Suprapubic skin (tissue), 4 donors: ENCODE measurements around the gene ZBTB45. TPM values are rescaled to one million over a fixed set of nuclear protein-coding genes. Genes with fewer than 3 reads are reported as not detected.

Experiments used
- DNase-seq, 2 donors: peaks; one replicate each; pipeline ENCODE4 v3.0.0-alpha.2; 2019; ENCODE audit warnings: low spot score in 2 of 2
- H3K27ac ChIP-seq: fragments of 200-600 bp; sonication (generic); one replicate; pipeline ENCODE4 v1.5.1; 2019
- H3K27me3 ChIP-seq: fragments of 200-600 bp; sonication (generic); one replicate; pipeline ENCODE4 v1.5.1; 2019
- H3K36me3 ChIP-seq: fragments of 200-600 bp; sonication (generic); one replicate; pipeline ENCODE4 v1.5.1; 2019
- H3K4me1 ChIP-seq: fragments of 200-600 bp; sonication (generic); one replicate; pipeline ENCODE4 v1.5.1; 2019
- H3K4me3 ChIP-seq: fragments of 200-600 bp; sonication (generic); one replicate; pipeline ENCODE4 v1.5.1; 2019; ENCODE audit warnings: mild to moderate bottlenecking
- H3K9me3 ChIP-seq: fragments of 200-600 bp; sonication (generic); one replicate; pipeline ENCODE4 v1.5.1; 2019
- EP300 ChIP-seq: sonication (generic); formaldehyde crosslinking; IDR thresholded peaks from one replicate; pipeline ENCODE4 v1.6.1; 2017; ENCODE audit warnings: antibody characterized with exemption
- POLR2A ChIP-seq, 2 donors: fragments of 450-650 bp; IDR thresholded peaks; one replicate each; pipeline ENCODE4 v1.6.1; 2017; ENCODE audit warnings: antibody characterized with exemption in 2 of 2, mild to moderate bottlenecking in 2 of 2, moderate library complexity in 2 of 2
- POLR2AphosphoS5 ChIP-seq, 3 donors: sonication (generic); formaldehyde crosslinking; IDR thresholded peaks; one replicate each; pipeline ENCODE4 v1.6.1; 2017; ENCODE audit warnings: antibody characterized with exemption in 3 of 3
- WGBS: methylation state at CpG from one replicate; pipeline ENCODE4 v1.1.5; 2018; 5-methylcytosine and 5-hydroxymethylcytosine counted together
- total RNA-seq, 4 donors: library from RNA; depleted of rRNA; stranded (reverse); fragments of >200 nt; gene quantifications; one replicate each; pipeline ENCODE4 v1.1.0, GENCODE V29; 2016
- TF ChIP-seq, protein P1 (sequence below), 2 donors: fragments of 200-600 bp in 1 of 2; fragments of 450-650 bp in 1 of 2; sonication (generic) in 1 of 2; IDR thresholded peaks; one replicate each; pipeline ENCODE4 v1.5.1; 2016 to 2019; ENCODE audit warnings: antibody characterized with exemption in 2 of 2, mild to moderate bottlenecking in 1 of 2, moderate library complexity in 1 of 2

The ZBTB45 gene
- total RNA-seq, 4 donors from 2014 or later, result 6.7 to 20.7 (median 15.8) TPM

DNA sequence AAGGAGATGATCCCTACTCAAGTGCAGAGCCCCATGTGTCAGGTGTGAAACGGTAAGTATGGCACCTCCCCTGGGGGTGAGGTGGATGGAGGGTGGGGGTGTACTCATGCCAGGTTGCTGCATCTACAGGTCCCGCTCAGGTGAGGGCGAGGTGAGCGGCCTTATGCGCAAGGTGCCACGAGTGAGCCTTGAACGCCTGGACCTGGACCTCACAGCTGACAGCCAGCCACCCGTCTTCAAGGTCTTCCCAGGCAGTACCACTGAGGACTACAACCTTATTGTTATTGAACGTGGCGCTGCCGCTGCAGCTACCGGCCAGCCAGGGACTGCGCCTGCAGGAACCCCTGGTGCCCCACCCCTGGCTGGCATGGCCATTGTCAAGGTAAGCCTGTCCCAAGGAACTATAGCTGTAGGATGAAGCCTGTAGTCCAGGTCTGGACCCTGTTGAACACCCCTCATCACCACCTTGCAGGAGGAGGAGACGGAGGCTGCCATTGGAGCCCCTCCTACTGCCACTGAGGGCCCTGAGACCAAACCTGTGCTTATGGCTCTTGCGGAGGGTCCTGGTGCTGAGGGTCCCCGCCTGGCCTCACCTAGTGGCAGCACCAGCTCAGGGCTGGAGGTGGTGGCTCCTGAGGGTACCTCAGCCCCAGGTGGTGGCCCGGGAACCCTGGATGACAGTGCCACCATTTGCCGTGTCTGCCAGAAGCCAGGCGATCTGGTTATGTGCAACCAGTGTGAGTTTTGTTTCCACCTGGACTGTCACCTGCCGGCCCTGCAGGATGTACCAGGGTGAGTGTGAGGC is 29.5 kb upstream of the ZBTB45 start:
- Histone ChIP-seq H3K4me3 (no peak overlapping the region), H3K36me3 (peaks cover 59% of the 10 kb centered on the region), H3K9me3 (no peaks in the 10 kb centered on the region), H3K27me3 (no peaks in the 10 kb centered on the region), H3K4me1 (peaks cover 35% of the 10 kb centered on the region), H3K27ac (no peak overlapping the region)
- DNase-seq, result peak in 1 of 2 donors; percentile 59
- WGBS, result 86% methylated on average over 16 of the region's 20 CpGs
- TF ChIP-seq POLR2AphosphoS5 (IDR thresholded peaks at IDR 0.05) (no peak), POLR2A (IDR thresholded peaks at IDR 0.05) (no peak), EP300 (no peak)
- TF ChIP-seq, protein P1, sequence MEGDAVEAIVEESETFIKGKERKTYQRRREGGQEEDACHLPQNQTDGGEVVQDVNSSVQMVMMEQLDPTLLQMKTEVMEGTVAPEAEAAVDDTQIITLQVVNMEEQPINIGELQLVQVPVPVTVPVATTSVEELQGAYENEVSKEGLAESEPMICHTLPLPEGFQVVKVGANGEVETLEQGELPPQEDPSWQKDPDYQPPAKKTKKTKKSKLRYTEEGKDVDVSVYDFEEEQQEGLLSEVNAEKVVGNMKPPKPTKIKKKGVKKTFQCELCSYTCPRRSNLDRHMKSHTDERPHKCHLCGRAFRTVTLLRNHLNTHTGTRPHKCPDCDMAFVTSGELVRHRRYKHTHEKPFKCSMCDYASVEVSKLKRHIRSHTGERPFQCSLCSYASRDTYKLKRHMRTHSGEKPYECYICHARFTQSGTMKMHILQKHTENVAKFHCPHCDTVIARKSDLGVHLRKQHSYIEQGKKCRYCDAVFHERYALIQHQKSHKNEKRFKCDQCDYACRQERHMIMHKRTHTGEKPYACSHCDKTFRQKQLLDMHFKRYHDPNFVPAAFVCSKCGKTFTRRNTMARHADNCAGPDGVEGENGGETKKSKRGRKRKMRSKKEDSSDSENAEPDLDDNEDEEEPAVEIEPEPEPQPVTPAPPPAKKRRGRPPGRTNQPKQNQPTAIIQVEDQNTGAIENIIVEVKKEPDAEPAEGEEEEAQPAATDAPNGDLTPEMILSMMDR (IDR thresholded peaks at IDR 0.05), result no peak

DNA sequence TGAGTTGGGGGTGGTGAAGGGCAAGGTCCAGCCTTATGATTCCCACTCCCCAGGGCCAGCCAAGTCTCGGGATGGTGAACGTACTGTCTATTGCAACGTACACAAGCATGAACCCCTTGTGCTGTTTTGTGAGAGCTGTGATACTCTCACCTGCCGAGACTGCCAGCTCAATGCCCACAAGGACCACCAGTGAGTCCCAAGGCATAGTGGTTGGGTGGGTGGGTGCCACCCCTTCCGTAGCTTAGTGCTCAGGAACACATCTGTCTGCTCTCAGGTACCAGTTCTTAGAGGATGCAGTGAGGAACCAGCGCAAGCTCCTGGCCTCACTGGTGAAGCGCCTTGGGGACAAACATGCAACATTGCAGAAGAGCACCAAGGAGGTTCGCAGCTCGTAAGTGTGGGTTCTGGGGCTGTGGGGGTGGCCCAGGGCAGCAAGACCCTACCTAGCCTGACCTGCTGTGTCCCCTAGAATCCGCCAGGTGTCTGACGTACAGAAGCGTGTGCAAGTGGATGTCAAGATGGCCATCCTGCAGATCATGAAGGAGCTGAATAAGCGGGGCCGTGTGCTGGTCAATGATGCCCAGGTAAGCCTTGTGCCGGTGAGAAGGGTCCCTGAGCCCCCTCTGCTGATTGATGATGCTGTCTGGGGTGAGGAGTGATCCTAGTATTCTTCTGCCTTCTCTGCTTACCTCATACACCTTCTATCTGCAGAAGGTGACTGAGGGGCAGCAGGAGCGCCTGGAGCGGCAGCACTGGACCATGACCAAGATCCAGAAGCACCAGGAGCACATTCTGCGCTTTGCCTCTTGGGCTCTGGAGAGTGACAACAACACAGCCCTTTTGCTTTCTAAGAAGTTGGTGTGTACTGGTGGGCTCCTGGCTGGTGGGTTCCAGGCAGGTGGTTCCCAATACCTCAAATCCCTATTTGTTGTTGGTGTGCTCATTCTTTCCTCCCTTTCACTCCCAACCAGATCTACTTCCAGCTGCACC is 28.0 kb upstream of the ZBTB45 start:
- no peak overlapping the region for H3K27ac ChIP-seq
- H3K27me3 ChIP-seq, result no peaks in the 10 kb centered on the region
- H3K4me1 ChIP-seq, result peaks cover 35% of the 10 kb centered on the region
- peak in 1 of 2 donors; percentile 49 for DNase-seq
- TF ChIP-seq, protein P1 (IDR thresholded peaks at IDR 0.05), result no peak
- TF ChIP-seq POLR2AphosphoS5 (IDR thresholded peaks at IDR 0.05), result no peak
- no peak for TF ChIP-seq EP300
- peaks cover 57% of the 10 kb centered on the region for H3K36me3 ChIP-seq
- 89% methylated on average over 9 of the region's 18 CpGs for WGBS
- no peak overlapping the region for H3K4me3 ChIP-seq
- no peaks in the 10 kb centered on the region for H3K9me3 ChIP-seq

DNA sequence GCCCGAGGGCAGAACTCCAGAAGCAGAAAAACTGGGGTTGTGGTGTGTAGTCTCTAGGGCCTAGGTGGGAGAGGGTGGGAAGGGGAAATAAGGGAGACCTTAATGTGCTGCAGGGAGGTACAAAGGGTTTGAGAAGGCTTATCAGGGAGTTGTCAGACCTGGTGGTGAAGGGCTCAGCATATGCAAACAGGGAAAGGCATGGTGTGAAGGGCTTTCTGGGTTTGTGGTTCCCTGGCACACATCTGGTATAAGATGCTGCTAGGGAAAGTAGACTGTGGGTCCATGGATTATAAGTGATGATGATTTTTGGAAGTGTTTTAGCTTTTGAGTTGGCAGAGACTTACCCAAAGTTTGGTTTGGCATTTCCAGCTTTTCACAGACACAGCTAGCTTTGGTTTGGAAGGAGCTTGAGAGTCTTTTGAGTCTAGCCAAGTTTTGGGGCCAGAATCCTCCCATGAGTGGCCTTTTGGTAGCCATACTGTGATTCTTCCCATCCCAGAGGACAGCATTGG is 26.5 kb upstream of the ZBTB45 start:
- whole genome bisulfite sequencing, result 30% methylated on average over 1 of the region's 1 CpG
- Histone ChIP-seq H3K9me3 (no peaks in the 10 kb centered on the region), H3K4me3 (peak overlapping the region; percentile 97), H3K4me1 (peaks cover 35% of the 10 kb centered on the region), H3K36me3 (peaks cover 41% of the 10 kb centered on the region), H3K27me3 (no peaks in the 10 kb centered on the region), H3K27ac (no peak overlapping the region)
- DNase-seq, result no peak
- TF ChIP-seq, protein P1 (IDR thresholded peaks at IDR 0.05), result no peak
- TF ChIP-seq POLR2A (IDR thresholded peaks at IDR 0.05) (no peak), POLR2AphosphoS5 (IDR thresholded peaks at IDR 0.05) (no peak), EP300 (no peak)

DNA sequence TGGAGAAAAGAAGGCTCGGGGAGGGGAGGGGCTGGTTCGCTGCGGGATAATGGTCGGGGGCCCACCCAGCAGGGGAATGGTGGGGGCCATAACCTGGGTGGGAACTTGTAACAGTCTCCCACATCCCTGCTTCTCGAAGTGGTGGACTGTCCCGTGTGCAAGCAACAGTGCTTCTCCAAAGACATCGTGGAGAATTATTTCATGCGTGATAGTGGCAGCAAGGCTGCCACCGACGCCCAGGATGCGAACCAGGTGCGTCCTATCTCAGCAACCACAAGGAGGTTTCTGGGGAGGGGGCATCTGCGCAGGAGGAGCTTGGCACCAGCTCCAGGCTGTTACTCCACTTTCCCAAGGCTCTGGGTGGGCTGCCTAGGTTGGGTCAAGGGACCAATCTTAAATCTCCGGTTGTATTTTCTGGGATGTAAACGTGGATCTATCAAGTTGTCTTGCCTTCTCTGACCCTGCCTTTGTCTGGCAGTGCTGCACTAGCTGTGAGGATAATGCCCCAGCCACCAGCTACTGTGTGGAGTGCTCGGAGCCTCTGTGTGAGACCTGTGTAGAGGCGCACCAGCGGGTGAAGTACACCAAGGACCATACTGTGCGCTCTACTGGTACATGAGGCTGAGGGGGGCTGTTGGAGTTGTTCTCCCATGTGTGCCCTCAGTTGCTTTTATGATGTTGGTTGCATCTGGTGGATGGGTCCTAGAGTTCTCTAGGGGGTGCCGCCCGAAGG is 25.8 kb upstream of the ZBTB45 start:
- H3K27ac ChIP-seq, result peak overlapping the region; percentile 93
- no peaks in the 10 kb centered on the region for H3K9me3 ChIP-seq
- peak overlapping the region; percentile 97 for H3K4me3 ChIP-seq
- WGBS, result 7% methylated on average over 20 of the region's 21 CpGs
- H3K4me1 ChIP-seq, result peaks cover 35% of the 10 kb centered on the region
- DNase-seq, result peak in 1 of 2 donors; percentile 62
- H3K27me3 ChIP-seq, result no peaks in the 10 kb centered on the region
- peaks cover 35% of the 10 kb centered on the region for H3K36me3 ChIP-seq
- TF ChIP-seq EP300 (no peak), POLR2AphosphoS5 (IDR thresholded peaks at IDR 0.05) (no peak), POLR2A (IDR thresholded peaks at IDR 0.05) (no peak)
- TF ChIP-seq, protein P1 (IDR thresholded peaks at IDR 0.05), result no peak
